Heart left ventricle (tissue), 16 donors: ENCODE measurements around the gene SLBP. TPM values are rescaled to one million over a fixed set of nuclear protein-coding genes. Genes with fewer than 3 reads are reported as not detected.

Experiments
- ATAC-seq, 4 donors: fragments of 200-7000 bp; cut with Tn5 transposase; one replicate each; pipeline ENCODE4 v1.9.1; 2020 to 2022; ENCODE audit warnings: moderate library complexity in 4 of 4, mild to moderate bottlenecking in 3 of 4, moderate number of reproducible peaks in 1 of 4
- DNase-seq, 5 donors: peaks; one replicate each; pipeline ENCODE4 v3.0.0-alpha.2; 2020
- H3K27ac ChIP-seq, 12 donors: fragments of 200-600 bp; sonication (generic) in 4 of 12; one replicate each; pipeline versions ENCODE4 v1.5.0 to v1.8.0; 2016 to 2022; ENCODE audit warnings: mild to moderate bottlenecking in 2 of 12
- H3K27me3 ChIP-seq, 9 donors: fragments of 200-600 bp; sonication (generic) in 2 of 9; one replicate each; pipeline versions ENCODE4 v1.5.1 to v1.8.0; 2016 to 2022; ENCODE audit warnings: mild to moderate bottlenecking in 3 of 9
- H3K36me3 ChIP-seq, 9 donors: fragments of 200-600 bp; sonication (generic) in 2 of 9; one replicate each; pipeline versions ENCODE4 v1.5.0 to v1.8.0; 2018 to 2022; ENCODE audit warnings: mild to moderate bottlenecking in 2 of 9
- H3K4me1 ChIP-seq, 12 donors: fragments of 200-600 bp; sonication (generic) in 4 of 12; one replicate each; pipeline versions ENCODE4 v1.5.0 to v1.8.0; 2016 to 2022; ENCODE audit warnings: mild to moderate bottlenecking in 3 of 12
- H3K4me3 ChIP-seq, 12 donors: fragments of 200-600 bp; sonication (generic) in 4 of 12; one replicate each; pipeline versions ENCODE4 v1.5.0 to v1.8.0; 2017 to 2022; ENCODE audit warnings: mild to moderate bottlenecking in 9 of 12, moderate library complexity in 4 of 12
- H3K9me3 ChIP-seq, 12 donors: fragments of 200-600 bp; sonication (generic) in 4 of 12; one replicate each; pipeline versions ENCODE4 v1.5.0 to v1.8.0; 2016 to 2022; ENCODE audit warnings: mild to moderate bottlenecking in 1 of 12
- POLR2A ChIP-seq, 2 donors: fragments of 450-650 bp; IDR thresholded peaks; one replicate each; pipeline ENCODE4 v1.6.1; 2017; ENCODE audit warnings: antibody characterized with exemption in 2 of 2, mild to moderate bottlenecking in 2 of 2, moderate library complexity in 2 of 2
- WGBS, 4 donors: extraction: QIAGEN DNeasy Blood & Tissue Kit in 2 of 4; methylation state at CpG; one replicate each; pipeline versions ENCODE4 v1.1.5 to v1.1.7; 2013 to 2018; 5-methylcytosine and 5-hydroxymethylcytosine counted together
- intact Hi-C, 10 donors: fragments of 100-400 bp; cut with DNase I; formaldehyde crosslinking; loops; one replicate each; pipeline versions ENCODE4 v1.11.1 to v1.14.2; 2022
- polyA plus RNA-seq, 2 donors: library from polyadenylated mRNA; stranded (reverse); fragments of 200-250 nt; gene quantifications; one replicate each; pipeline ENCODE4 v1.2.3, GENCODE V29; 2013
- total RNA-seq, 9 donors: library from RNA; depleted of rRNA in 2 of 9; stranded (reverse); fragments of >200 nt in 2 of 9; fragmentation: NEBNext Ultra II Directional in 3 of 9; extraction: Animal tissue kit (Norgen Biotek cat#: 25700) in 3 of 9; gene quantifications; one replicate each; pipeline versions ENCODE4 v1.1.0 to v1.2.4, GENCODE V29; 2016 to 2023
- TF ChIP-seq, protein P1 (sequence below), 12 donors: fragments of 200-600 bp; sonication (generic) in 4 of 12; IDR thresholded peaks; one replicate each; pipeline versions ENCODE4 v1.5.0 to v1.8.0; 2018 to 2022; ENCODE audit warnings: antibody characterized with exemption in 12 of 12, mild to moderate bottlenecking in 5 of 12
- donor health status: ischemic (EF 13 %, LVEDD 7.1; RV severe dilation, severe dysfunction).
- donor health status: healthy with polysubstance abuse.
- donor health status: DM: no; HTN: yes; CAD: no.
- donor health status: DM: no; HTN: no; CAD: no.
- donor health status: ischemic (EF 25% LVEDD 6.9; RV normal size, moderate dysfunction).
- donor health status: ischemic (EF 25% LVEDD 5.7; RV mildly dilated, moderate dysfunction).
- donor health status: healthy.
- donor health status: DM: yes; HTN: yes; CAD: no.
- donor health status: ischemic (EF 35%, LVEDD 5.7; RV mildly dilated, moderate dysfunction).
- donor health status: nonischemic (EF 11% LVEDD 7.7; RV severe dilation, severe dysfunction).
- donor health status: DM: yes; HTN: yes; CAD: no.
- donor health status: PGD.
- donor health status: ischemic (EF 29% LVEDD 5.4; RV normal size, mild dysfunction).
- donor health status: nonischemic (EF 23%, LVEDD 6.1; RV moderate dilation, normal function).

The SLBP gene
- total and polyA plus RNA-seq, 11 donors, result 7.2 to 27.7 (median 11.7) TPM

DNA sequence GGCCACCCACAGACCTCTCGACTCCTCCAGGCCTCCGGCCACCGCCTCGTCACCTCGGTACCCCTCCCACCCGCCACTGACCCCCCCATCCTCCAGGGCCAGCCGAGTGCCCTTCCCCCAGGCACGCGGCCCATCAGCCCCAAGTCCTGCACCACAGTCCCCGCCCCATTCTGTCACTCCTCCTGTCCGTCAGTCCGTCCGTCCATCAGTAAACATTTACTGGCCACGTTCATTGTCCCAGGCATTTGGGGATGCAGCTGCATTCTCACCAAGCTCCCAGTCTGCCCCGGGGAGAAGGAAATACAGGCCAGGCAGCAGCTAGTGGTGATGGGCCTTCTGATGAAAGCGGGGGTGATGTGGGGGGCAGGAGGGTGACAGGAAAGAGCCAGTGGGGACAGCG, 45.7 kb upstream of the SLBP start:
- intact Hi-C loops, result loop anchor here in 2 of 10 donors (5.0 kb wide), 2 partner anchors 34 to 39 kb away; partner anchors contain the start of gene FGFR3 (in 1 of the 2)
- WGBS, 4 donors, result 70 to 81% (median 74%) methylated on average over 17 of the region's 17 CpGs

DNA sequence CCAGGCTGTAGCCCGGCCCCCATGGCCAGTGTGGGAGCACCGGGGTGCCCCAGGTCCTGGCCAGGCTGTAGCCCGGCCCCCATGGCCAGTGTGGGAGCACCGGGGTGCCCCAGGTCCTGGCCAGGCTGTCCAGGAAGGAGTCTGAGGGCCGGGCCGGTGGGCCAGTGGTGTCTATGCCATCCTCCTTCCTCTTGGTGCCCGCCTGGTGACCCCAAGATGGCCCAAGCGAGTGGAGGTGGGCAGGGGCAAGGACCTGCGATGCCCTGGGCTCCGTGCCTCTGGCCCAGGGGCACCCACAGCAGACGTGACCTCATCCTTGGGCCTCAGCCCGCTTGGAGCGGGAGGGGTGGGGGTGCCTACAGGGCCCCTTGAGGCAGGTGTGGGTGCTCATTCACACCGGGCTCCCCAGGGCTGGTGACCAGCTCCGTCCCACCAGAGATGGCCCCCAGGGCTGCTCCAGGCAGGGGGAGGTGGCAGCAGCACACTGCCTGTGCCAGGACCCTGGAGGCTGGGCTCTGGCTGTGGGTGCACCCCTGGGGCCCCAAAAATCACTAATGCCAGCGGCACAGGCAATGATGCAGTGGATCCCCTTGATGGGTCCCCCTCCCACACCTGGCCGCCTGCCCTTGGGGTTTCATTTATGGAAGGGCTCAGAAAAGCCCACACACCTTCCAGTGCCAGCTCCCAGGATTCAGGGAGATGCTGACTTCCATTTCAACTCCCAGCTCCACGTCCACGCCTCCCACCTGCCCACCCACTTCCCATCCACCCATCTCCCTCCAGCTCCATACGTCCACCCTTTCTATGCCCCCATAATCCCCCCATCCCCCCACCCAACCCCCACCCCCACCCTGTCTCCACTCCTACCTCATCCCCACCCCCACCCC, 45.0 kb upstream of the SLBP start:
- H3K9me3 ChIP-seq, result no peaks in the 10 kb centered on the region
- H3K27ac ChIP-seq, result no peak overlapping the region
- peaks cover 0 to 15% (median 6%) of the 10 kb centered on the region in 12 donors for H3K4me1 ChIP-seq
- ATAC-seq (no peak), DNase-seq (no peak)
- 84 to 91% (median 89%) methylated on average over 12 to 20 of the region's 20 CpGs for WGBS, 4 donors
- H3K4me3 ChIP-seq, result no peak overlapping the region
- intact Hi-C loops, result loop anchor here in 2 of 10 donors (5.0 kb wide), 2 partner anchors 35 to 40 kb away; partner anchors contain the start of gene FGFR3 (in 1 of the 2)
- H3K27me3 ChIP-seq, result no peaks in the 10 kb centered on the region
- no peak for TF ChIP-seq POLR2A (IDR thresholded peaks at IDR 0.05)
- TF ChIP-seq, protein P1, sequence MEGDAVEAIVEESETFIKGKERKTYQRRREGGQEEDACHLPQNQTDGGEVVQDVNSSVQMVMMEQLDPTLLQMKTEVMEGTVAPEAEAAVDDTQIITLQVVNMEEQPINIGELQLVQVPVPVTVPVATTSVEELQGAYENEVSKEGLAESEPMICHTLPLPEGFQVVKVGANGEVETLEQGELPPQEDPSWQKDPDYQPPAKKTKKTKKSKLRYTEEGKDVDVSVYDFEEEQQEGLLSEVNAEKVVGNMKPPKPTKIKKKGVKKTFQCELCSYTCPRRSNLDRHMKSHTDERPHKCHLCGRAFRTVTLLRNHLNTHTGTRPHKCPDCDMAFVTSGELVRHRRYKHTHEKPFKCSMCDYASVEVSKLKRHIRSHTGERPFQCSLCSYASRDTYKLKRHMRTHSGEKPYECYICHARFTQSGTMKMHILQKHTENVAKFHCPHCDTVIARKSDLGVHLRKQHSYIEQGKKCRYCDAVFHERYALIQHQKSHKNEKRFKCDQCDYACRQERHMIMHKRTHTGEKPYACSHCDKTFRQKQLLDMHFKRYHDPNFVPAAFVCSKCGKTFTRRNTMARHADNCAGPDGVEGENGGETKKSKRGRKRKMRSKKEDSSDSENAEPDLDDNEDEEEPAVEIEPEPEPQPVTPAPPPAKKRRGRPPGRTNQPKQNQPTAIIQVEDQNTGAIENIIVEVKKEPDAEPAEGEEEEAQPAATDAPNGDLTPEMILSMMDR (IDR thresholded peaks at IDR 0.05), result no peak
- no peaks in the 10 kb centered on the region for H3K36me3 ChIP-seq

More for the DNA sequence above, 45.7 kb upstream of the SLBP start:
- Histone ChIP-seq H3K36me3 (no peaks in the 10 kb centered on the region), H3K27me3 (peaks cover 0 to 3% (median 0%) of the 10 kb centered on the region in 9 donors), H3K27ac (no peak overlapping the region), H3K4me1 (peaks cover 0 to 8% (median under 1%) of the 10 kb centered on the region in 12 donors), H3K9me3 (no peaks in the 10 kb centered on the region), H3K4me3 (no peak overlapping the region)
- TF ChIP-seq, protein P1 (IDR thresholded peaks at IDR 0.05), result no peak
- TF ChIP-seq POLR2A (IDR thresholded peaks at IDR 0.05), result no peak
- ATAC-seq (no peak), DNase-seq (no peak)

DNA sequence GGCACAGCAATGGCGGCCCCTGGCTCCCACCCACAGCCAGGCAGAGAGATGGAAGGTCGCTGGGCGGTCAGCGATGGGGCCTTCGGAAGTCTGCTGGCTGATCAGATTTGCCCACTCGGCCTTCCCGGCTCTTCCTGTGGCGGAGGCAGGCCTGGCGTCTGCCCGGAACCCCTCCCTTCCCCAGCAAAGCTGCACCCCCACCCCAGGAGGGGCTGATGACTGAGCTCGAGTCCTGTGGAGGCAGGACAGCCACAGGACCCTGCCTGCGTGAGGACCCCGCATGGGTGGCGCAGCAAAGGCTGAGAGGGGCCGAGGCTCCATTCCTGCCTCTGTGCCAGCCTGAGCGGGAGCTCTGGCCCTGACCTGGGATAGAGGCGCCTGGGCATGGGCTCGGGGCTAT, 44.0 kb upstream of the SLBP start:
- no peak for ATAC-seq
- no peaks in the 10 kb centered on the region for H3K27me3 ChIP-seq

More for the DNA sequence above, 44.0 kb upstream of the SLBP start:
- no peak for DNase-seq
- no peak overlapping the region for H3K4me3 ChIP-seq
- intact Hi-C loops, result loop anchor here in 2 of 10 donors (5.0 kb wide), 2 partner anchors 36 to 41 kb away; partner anchors contain the start of gene FGFR3 (in 1 of the 2)
- H3K27ac ChIP-seq, result no peak overlapping the region
- 60 to 79% (median 69%) methylated on average over 8 to 18 of the region's 18 CpGs for WGBS, 4 donors
- no peaks in the 10 kb centered on the region for H3K9me3 ChIP-seq
- H3K4me1 ChIP-seq, result peaks cover 0 to 18% (median 7%) of the 10 kb centered on the region in 12 donors
- no peaks in the 10 kb centered on the region for H3K36me3 ChIP-seq
- no peak for TF ChIP-seq POLR2A (IDR thresholded peaks at IDR 0.05)
- TF ChIP-seq, protein P1 (IDR thresholded peaks at IDR 0.05), result no peak
